GM12875 (cell line): ENCODE data around the gene SLX4.
"Not testable (repeated sequence)": the region's sequence is repeated elsewhere in the genome, so short reads cannot be mapped to it uniquely, and the experiment has no call there.

Experiments
- H3K4me3 ChIP-seq: one replicate; pipeline ENCODE4 v1.5.1; 2011; ENCODE audit warnings: low read depth, low read length, control low read depth
- TF ChIP-seq, protein P1 (sequence below): IDR thresholded peaks from 2 replicates; pipeline ENCODE4 v1.5.1; 2011; ENCODE audit warnings: low read depth, mild to moderate bottlenecking, control low read depth, inconsistent platforms, low read length, moderate library complexity, borderline replicate concordance; ENCODE audit not compliant: insufficient read depth

The SLX4 gene

DNA sequence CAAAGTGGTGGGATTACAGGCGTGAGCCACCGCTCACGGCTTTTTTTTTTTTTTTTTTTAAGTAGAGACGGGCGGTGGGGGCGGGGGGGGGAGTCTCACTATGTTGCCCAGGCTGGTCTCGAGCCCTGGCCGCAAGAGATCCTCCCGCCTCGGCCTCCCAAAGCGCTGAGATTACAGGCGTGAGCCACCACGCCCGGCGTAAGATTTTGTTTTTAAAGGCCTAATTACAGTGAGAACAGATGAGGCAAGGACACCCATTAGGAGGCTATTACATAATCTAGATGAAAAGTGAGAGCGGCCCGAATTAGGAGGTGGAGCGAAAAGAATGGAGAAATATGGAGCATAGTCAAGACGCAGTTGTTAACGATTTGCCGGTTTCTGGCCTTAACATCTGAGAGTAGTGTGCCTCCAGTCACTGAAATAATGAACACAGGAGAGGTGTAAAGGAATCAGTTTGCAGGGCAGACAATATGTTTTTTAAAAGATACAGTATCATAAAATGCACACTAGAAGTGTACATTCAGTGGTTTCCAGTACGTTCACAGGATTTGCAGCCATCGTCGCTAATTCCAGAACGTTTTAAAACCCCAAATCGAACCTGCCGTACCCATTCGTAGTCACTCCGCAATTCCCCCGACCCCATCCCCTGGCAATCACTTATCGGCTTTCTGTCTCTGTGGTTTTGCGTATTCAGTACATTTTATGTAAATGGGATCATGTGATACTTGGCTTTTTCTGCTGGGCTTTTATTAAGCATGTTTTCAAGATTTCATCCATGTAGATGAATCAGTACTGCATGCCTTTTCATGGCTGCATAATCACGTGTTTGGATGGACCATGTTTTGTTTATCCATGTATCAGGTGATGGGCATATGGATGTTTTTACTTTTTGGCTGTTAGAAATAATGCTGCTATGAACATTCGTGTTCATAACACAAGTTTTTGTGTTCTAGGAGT lies 1.4 kb upstream of the SLX4 start:
- H3K4me3 ChIP-seq, result peak overlapping the region; percentile 91

DNA sequence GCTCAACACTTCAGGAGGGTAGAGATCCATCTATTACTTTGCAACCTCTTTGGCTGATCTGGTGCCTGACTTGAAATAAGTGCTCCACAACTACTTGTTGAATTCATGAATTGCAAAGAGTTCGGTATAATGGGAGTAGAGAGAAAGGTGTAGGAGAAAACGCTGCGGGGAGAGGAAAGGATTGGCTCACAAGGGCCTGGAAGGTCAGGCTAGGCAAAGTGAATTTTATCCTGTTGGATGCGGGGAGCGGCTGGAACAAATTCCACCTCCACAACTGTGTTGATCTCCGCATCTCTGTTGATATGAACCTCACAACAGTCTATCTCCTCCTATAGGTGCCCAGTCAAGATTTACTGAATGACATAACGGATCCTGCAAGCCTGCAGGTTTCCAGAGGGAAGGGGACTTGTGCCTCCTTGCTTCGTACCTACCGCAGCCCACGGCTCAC lies 684 bp downstream of the SLX4 start:
- peak overlapping the region; percentile 85 for H3K4me3 ChIP-seq
- TF ChIP-seq, protein P1, sequence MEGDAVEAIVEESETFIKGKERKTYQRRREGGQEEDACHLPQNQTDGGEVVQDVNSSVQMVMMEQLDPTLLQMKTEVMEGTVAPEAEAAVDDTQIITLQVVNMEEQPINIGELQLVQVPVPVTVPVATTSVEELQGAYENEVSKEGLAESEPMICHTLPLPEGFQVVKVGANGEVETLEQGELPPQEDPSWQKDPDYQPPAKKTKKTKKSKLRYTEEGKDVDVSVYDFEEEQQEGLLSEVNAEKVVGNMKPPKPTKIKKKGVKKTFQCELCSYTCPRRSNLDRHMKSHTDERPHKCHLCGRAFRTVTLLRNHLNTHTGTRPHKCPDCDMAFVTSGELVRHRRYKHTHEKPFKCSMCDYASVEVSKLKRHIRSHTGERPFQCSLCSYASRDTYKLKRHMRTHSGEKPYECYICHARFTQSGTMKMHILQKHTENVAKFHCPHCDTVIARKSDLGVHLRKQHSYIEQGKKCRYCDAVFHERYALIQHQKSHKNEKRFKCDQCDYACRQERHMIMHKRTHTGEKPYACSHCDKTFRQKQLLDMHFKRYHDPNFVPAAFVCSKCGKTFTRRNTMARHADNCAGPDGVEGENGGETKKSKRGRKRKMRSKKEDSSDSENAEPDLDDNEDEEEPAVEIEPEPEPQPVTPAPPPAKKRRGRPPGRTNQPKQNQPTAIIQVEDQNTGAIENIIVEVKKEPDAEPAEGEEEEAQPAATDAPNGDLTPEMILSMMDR, result no peak

More for the DNA sequence above, 1.4 kb upstream of the SLX4 start:
- TF ChIP-seq, protein P1, result no peak

DNA sequence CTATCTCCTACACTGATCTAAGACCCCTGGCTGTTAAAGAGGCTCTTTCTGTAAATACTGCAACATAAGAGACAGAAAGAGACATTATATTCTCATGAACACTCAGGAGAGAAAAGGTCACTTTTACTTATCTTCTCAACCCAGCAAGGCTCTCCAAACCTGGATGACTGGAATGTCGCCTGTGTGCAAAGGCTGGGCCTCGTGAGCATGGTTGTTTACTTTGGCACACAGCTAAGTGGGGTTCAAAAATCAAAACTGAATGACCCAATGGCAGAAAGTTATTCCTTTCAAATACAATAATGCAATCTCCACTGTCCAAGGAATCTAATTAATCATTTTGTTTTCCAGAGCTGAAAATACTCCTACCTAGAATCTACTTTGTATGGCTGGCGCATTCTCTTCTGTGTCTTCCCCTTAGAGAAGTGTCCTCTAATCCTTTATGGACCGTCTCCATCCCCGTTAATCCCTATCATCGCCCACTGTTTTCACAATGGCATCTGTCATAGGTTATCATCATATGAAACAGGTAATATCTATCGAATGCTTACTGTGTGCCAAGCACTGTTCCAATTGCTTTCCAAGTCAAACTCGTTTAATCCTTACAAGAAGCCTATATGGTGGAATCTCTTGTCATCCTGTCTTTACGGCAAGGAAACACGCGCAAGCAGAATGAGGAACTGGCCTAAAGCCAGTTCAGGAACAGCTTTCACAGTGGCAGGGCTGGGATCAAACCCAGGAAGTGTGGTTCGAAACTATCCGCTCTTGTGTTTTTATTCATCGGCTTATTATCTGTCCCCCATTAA lies 1.3 kb downstream of the SLX4 start:
- TF ChIP-seq, protein P1, result no peak
- peak overlapping the region; percentile 85 for H3K4me3 ChIP-seq

DNA sequence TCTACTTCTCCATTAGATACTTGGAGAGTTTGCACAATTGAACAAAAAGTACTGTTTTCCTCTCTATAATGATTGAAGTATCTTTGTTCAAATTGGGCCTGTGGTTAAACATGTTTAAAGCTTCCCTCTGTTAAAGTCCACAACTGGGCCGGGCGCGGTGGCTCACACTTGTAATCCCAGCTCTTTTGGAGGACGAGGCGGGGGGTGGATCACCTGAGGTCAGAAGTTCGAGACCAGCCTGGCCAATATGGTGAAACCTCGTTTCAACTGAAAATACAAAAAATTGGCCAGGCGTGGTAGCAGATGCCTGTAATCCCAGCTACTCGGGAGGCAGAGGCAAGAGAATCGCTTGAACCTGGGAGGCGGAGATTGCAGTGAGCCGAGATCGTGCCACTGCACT lies 2.4 kb downstream of the SLX4 start:
- not testable (repeated sequence) for H3K4me3 ChIP-seq

DNA sequence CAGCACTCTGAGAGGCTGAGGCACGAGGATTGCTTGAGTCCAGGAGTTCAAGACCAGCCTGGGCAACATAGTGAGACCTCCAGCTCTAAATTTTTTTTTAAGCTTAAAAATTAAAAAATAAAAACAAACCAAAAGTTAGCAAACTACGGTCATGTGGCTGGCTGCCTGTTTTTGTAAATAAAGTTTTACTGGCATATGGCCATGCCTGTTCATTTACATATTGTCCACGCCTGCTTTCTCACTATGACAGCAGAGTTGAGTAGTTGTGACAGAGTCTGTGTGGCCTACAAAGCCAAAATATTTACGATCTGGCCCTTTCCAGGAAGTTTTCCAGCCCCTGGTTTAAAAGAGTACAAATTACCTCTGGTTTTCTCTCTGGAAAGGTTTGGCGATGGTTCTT lies 3.3 kb downstream of the SLX4 start:
- H3K4me3 ChIP-seq, result no peak overlapping the region
- TF ChIP-seq, protein P1, result no peak

DNA sequence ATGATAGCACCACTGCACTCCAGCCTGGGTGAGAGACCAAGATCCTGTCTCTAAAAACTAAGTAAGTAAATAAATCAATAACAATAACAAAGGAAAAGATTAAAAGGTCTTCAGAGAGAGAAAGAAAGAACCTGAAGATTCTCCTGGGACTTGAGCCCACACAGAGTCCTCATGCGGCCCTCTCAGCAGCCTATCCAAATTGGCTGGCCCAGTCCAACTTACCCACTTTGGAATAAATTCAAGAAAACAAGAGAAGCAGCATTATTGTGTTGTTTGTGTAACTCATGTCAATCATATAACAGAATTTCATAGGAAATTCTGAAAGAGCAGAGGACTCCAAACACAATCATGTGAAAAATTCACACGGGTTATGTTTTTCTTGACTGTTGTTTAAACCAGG lies 3.8 kb downstream of the SLX4 start:
- H3K4me3 ChIP-seq, result no peak overlapping the region
- TF ChIP-seq, protein P1, result no peak

DNA sequence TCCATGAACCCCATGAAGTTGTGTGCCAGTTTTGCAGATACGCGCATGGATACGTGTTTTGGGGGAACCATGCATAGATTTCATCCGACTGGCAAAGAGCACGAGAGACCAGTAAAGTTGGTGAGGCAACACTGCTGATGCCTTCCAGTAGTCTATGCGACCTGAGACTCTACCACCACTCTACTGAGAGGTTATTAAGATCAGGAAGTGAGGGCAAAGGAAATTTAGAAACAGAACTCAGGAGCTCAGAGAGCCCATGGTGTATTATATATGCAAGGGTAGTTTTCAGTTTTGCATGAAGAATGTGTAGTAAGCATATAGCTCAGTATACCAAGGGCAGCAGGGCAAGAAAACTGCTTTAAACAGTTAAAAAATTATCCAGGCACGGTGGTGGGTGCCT lies 4.2 kb downstream of the SLX4 start:
- TF ChIP-seq, protein P1, result no peak
- H3K4me3 ChIP-seq, result no peak overlapping the region
